GM18867 (cell line): Measurements from ENCODE around the gene TAF5.
A peak's percentile ranks its signal among the peaks of the same experiment; 100 is the strongest.
"Not testable (repeated sequence)": the region's sequence is repeated elsewhere in the genome, so short reads cannot be mapped to it uniquely, and the experiment has no call there.

ENCODE experiments used
- ATAC-seq: cut with Tn5 transposase; IDR thresholded peaks from one replicate; pipeline ENCODE4 v1.9.1; 2021; ENCODE audit warnings: mild to moderate bottlenecking, moderate library complexity; ENCODE audit not compliant: unreplicated experiment

TAF5 gene

GRCh38 chr10:103367782-103368518 is at the start of gene TAF5:
Gene TAF5, plus strand, starts transcription at chr10:103367976. Its CDS starts 14 bp downstream, at chr10:103367990.
- peak; percentile 59 for ATAC-seq

GRCh38 chr10:103327906-103328305 is 39.9 kb upstream of the TAF5 start:
- peak; percentile 52 for ATAC-seq

DNA sequence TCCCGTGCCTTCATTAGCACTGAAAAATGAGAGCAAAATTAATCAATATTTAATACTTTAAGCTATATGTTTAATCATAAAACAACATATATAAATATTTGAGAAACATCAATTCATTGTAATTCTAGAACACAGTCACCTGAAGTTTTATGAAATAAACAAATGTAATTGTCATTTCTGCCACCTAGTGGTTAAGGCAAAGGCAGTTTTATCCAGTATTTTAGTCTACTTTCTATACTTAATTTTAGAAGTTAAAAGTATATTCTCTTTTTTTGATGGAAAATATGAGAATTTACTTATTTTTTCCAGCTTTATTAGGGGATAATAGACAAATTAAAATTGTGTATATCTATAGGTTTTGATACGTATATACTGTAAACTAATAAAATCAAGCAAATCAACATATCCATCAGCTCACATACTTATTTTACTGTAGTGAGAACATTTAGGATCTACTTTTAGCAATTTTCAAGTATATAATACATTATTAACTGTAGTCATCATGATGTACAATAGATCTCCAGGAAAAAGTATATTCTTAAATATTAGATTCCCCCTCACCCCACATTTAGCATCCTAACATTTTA is 33.7 kb upstream of the TAF5 start:
- ATAC-seq: no peak

DNA sequence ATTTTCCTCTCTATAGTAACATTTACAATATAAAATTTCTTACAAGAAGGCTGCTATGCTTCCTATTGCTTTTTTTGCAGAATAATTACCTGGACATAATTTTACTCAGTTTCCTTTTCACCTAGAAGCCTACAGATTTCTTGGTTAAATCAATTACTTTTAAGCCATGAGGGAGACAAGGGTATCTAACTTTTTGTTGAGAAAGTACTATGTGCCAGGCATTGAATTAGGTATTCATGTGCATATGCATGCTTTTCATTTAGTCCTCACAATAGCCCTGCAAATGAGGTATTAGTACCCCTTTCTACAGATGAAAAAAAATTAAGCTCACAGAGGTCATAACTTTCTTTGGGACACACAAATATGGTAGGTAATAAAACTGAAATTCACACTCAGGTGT is 33.2 kb upstream of the TAF5 start:
- no peak for ATAC-seq

- no peak for ATAC-seq
Observed at GRCh38 chr10:103336370-103336769, 31.4 kb upstream of the TAF5 start.

DNA sequence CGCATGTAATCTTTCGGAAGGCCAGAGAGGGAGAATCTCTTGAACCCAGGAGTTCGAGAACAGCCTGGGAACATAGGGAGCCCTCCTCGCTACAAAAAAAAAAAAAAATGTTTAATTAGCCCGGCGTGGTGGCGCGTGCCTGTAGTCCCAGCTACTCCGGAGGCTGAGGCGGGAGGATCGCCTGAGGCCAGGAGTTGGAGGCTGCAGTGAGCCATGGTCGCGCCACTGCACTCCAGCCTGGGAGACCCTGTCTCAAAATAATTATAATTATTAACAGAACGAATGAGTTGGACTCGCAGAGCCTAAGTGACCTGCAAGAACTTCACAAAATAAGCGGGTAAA is 17.6 kb upstream of the TAF5 start:
- no peak for ATAC-seq

GRCh38 chr10:103350517-103351260 is 17.1 kb upstream of the TAF5 start, which contains the start of gene PCGF6:
Gene PCGF6, minus strand, starts transcription at chr10:103351140. Its CDS starts 74 bp downstream, at chr10:103351066.
- peak; percentile 79 for ATAC-seq

- ATAC-seq: no peak
Observed at GRCh38 chr10:103353281-103353680, 14.5 kb upstream of the TAF5 start.

DNA sequence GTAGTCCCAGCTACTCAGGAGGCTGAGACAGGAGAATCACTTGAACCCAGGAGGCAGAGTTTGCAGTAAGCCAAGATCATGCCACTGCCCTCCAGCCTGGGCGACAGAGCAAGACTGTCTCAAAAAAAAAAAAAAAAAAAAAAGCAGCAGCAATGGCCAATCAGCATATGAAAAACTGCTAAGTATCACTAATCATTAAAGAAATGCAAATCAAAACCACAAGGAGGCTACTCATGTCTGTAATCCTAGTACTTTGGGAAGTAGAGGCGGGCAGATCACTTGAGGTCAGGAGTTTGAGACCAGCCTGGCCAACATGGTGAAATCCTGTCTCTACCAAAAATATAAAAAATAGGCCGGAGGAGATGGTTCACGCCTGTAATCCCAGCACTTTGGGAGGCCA is 13.2 kb upstream of the TAF5 start:
- not testable (repeated sequence) for ATAC-seq

DNA sequence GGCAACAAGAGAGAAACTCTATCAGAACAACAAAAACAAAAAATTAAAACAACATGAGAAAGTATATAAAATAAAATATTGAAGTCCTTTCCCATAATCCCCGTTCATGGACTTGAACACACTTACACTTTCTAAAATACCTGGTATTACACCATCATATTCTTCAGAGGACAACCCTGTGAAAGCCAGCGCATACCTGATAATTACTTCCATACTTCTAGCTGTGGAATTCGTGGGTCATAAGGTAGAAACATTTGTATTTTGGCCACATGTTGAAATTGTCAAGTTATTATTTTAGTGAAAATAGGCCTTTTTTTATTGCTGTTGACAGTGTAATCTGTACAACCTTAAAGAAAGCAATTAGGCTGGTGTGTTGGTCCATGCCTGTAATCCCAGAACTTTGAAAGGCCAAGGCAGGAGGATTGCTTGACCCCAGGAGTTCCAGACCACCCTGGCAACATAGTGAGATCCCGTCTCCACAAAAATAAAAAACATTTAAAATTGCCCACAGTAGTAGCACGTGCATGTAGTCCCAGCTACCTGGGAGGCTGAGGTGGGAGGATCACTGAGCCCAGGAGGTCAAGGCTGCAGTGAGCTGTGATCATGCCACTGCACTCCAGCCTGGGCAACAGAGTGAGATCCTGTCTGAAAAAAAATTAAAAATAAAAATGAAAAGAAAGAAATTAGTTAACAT is 11.7 kb upstream of the TAF5 start:
- no peak for ATAC-seq

- not testable (repeated sequence) for ATAC-seq
Observed at GRCh38 chr10:103359493-103359892, 8.3 kb upstream of the TAF5 start.

GRCh38 chr10:103360791-103361190 is 7.0 kb upstream of the TAF5 start:
- not testable (repeated sequence) for ATAC-seq

DNA sequence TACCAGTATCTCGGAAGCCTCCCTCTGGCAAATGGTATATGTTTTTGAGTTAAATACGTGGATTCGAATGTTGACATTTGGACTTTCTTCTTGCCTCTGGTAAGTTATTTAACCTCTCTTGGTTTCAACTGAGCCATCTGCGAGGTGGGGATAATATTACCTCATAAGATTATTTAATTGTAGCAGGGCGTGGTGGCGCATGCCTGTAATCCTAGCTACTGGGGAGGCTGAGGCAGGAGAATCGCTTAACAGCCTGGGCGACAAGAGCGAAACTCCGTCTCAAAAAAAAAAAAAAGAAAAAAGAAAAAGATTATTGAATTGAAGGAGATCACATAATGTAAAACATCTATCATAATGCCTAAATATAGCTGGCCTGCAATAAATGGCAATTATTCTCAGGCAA is 396 bp upstream of the TAF5 start:
- no peak for ATAC-seq

- no peak for ATAC-seq
Observed at GRCh38 chr10:103373544-103373943, 5.8 kb downstream of the TAF5 start.

GRCh38 chr10:103374263-103374662 is 6.5 kb downstream of the TAF5 start:
- ATAC-seq: no peak

DNA sequence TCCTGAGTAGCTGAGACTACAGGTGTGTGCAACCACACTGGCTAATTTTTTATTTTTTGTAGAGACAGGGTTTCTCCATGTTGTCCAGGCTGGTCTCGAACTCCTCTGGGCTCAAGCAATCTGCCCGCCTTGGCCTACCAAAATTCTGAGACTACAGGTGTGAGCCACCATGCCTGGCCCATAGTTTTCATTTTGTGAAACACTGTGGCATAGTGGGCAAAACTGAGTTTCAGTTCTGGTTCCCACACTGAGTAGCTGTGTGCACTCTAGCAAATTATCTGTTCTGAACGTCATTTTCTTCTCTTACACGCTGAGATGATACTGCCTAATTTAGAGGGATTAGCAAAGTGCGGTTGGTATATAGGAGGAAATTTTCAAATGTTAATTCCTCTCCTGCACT is 15.0 kb downstream of the TAF5 start:
- peak; percentile 49 for ATAC-seq

DNA sequence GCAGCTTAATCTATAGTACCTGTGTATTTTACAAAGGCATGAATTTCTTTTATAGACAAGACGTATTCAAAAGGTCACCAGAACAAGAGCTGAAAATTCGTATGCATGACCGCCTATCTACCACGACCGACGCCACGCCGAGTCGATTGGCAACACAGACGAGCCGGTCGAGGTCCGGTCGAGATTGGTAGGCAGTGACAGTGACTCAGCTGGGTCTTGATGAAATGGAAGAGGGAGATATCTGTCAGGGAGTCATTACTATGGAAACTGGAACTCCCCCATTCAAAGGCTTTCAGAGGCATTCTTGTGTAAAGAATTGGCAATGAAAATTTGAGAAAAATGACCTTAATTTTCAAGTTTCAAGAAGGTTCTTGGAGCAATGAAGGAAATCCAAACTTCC is 26.4 kb downstream of the TAF5 start:
- no peak for ATAC-seq

GRCh38 chr10:103395754-103396066 is 27.9 kb downstream of the TAF5 start:
- ATAC-seq: no peak

DNA sequence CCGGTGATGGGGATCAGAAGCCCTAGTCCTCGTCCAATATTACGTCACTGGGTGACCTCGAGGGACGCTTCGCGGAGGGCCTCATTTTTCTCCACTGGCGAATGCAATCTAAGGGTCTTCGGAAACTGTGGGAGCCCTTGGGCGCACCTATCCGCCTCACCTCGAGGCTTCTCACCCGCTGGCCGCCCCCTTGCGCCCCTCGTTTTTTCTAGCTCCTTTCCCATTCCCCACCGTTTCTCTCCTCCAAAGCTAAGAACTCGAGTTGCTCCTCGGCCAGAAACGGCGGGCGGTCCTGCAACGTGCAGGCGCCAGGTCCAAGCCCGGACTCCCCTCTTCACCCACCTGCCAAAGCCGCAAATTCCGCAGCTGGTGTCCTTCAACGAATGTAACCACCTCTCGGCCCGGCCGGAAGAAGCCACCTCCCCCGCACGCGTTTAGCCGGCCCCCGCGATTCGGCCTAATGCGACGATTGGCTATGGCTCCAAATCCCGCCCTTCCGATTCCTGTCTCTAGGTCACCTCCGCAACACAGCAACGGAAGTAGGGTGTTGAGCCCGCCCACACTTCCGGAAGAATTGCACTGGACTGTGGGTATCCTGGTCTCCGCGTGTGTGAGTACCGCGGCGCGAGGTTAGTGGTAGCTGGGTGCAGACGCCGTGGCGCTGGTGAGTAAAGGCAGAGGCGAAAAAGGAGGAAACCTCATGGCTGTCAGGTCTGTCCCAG is 28.5 kb downstream of the TAF5 start, which contains the start of the genes ATP5MK and PDCD11:
TSS of gene ATP5MK (minus strand) at position 409 of the 722 bp plus-strand sequence. CDS start 4,018 bp downstream, outside the sequence.
TSS of gene PDCD11 (plus strand) at position 560 of the 722 bp plus-strand sequence. CDS start 1,801 bp downstream, outside the sequence.
- peak; percentile 98 for ATAC-seq

DNA sequence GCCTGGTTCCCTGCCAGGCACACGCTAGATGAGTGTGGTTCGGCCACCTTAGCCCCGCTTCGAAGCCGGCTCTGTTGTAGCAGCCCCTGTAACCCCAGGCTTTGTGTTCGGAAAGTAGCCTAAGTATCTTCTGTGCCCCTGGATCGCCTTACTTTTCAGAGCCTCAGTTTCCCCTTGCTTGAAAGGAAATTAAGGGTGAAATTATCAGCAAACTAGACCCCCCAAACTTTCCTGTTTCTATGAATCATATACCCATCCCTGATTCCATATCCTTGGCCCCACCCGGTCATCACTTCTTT is 29.0 kb downstream of the TAF5 start:
- ATAC-seq: peak; percentile 4
